Panc1 (cell line): ENCODE measurements around the gene CFAP97D2. TPM values are rescaled to one million over a fixed set of nuclear protein-coding genes. Genes with fewer than 3 reads are reported as not detected.
"Not testable (repeated sequence)": the region's sequence is repeated elsewhere in the genome, so short reads cannot be mapped to it uniquely, and the experiment has no call there.

Experiments
- ATAC-seq: fragments of 200-7000 bp; cut with Tn5 transposase; 2 replicates; pipeline ENCODE4 v1.9.1; 2020; ENCODE audit warnings: mild to moderate bottlenecking, moderate library complexity
- BruUV-seq: library from RNA; stranded (reverse); fragments of 400-500 nt; replicated peaks from 2 replicates; lab custom pipeline; 2021; lab: Mats Ljungman, UMichigan
- CTCF ChIA-PET: fragments of 300-600 bp; sonication (Branson Sonifier 250); formaldehyde crosslinking; loops from one replicate; lab custom pipeline; 2022; ENCODE audit warnings: antibody characterized with exemption; lab: Charles Lee
- POLR2A ChIA-PET: fragments of 300-600 bp; sonication (Branson Sonifier 250); formaldehyde crosslinking; loops from one replicate; lab custom pipeline; 2022; ENCODE audit warnings: antibody characterized with exemption; lab: Charles Lee
- DNase-seq: peaks from one replicate; pipeline ENCODE4 v3.0.0-alpha.2; 2010; ENCODE audit warnings: low read depth, low spot score
- H3K27ac ChIP-seq: 2 replicates; pipeline ENCODE4 v1.5.1; 2011; ENCODE audit warnings: mild to moderate bottlenecking, low read length, inconsistent platforms
- H3K27me3 ChIP-seq: fragments of 200-500 bp; sonication (Bioruptor generic); 2 replicates; pipeline ENCODE4 v1.6.0; 2014; ENCODE audit warnings: low read length, inconsistent platforms; ENCODE audit not compliant: control insufficient read depth, insufficient read depth
- H3K36me3 ChIP-seq: fragments of 200-500 bp; sonication (Bioruptor generic); 2 replicates; pipeline ENCODE4 v1.5.1; 2014; ENCODE audit warnings: inconsistent platforms, mild to moderate bottlenecking, low read length, moderate library complexity; ENCODE audit not compliant: control insufficient read depth, insufficient read depth
- H3K4me1 ChIP-seq: 2 replicates; pipeline ENCODE4 v1.5.1; 2011; ENCODE audit warnings: inconsistent platforms, mild to moderate bottlenecking, low read length, moderate library complexity; ENCODE audit not compliant: control insufficient read depth, insufficient read depth
- H3K4me3 ChIP-seq, 2 experiments: 2 replicates each; pipeline ENCODE4 v1.5.1; 2011 to 2012; ENCODE audit warnings: low read depth in 2 of 2, low read length in 2 of 2, mild to moderate bottlenecking in 2 of 2, inconsistent platforms in 1 of 2, moderate library complexity in 1 of 2
- H3K9me3 ChIP-seq: fragments of 200-500 bp; sonication (Bioruptor generic); 2 replicates; pipeline ENCODE4 v1.5.1; 2014; ENCODE audit warnings: low read depth, mild to moderate bottlenecking, inconsistent platforms, low read length, moderate library complexity; ENCODE audit not compliant: control insufficient read depth, insufficient read depth
- CTCF ChIP-seq: fragments of 450-650 bp; IDR thresholded peaks from 2 replicates; pipeline ENCODE4 v1.5.1; 2017; ENCODE audit warnings: mild to moderate bottlenecking
- POLR2AphosphoS5 ChIP-seq: IDR thresholded peaks from 2 replicates; pipeline ENCODE4 v1.6.1; 2012; ENCODE audit warnings: mild to moderate bottlenecking, low read depth, low read length, moderate library complexity
- REST ChIP-seq, 2 experiments: IDR thresholded peaks; 2 replicates each; pipeline ENCODE4 v1.6.1; 2011 to 2012; ENCODE audit warnings: low read depth in 2 of 2, control low read depth in 1 of 2, low read length in 1 of 2, mild to moderate bottlenecking in 1 of 2, moderate library complexity in 1 of 2; ENCODE audit not compliant: insufficient read depth in 1 of 2
- SIN3A ChIP-seq: IDR thresholded peaks from 2 replicates; pipeline ENCODE4 v1.6.1; 2012; ENCODE audit warnings: low read depth, mild to moderate bottlenecking, low read length, moderate library complexity, borderline replicate concordance; ENCODE audit not compliant: insufficient read depth
- TCF7L2 ChIP-seq: IDR thresholded peaks from 2 replicates; pipeline ENCODE4 v1.6.1; 2011; ENCODE audit warnings: mild to moderate bottlenecking, low read depth, low read length, inconsistent platforms
- in situ Hi-C: cut with HindIII; loops from 2 replicates; pipeline ENCODE4 v1.10.0; 2016; ENCODE audit warnings: low sequenced_read_pairs, low pct_unique_long_range_greater_than_20kb
- intact Hi-C: fragments of 100-400 bp; cut with micrococcal nuclease; formaldehyde crosslinking; loops from one replicate; pipeline ENCODE4 v1.10.0; 2022; ENCODE audit not compliant: unreplicated experiment
- total RNA-seq: library from RNA; stranded (reverse); gene quantifications from one replicate; pipeline ENCODE4 v1.2.1, GENCODE V29; 2021; ENCODE audit not compliant: unreplicated experiment

Gene CFAP97D2
- total RNA-seq, 1 experiment from 2014 or later: not detected

GRCh38 chr13:114131583-114132418 is 47.3 kb upstream of the CFAP97D2 start:
- no TSS peak for BruUV-seq
- ChIA-PET CTCF (no interaction called here), POLR2A (no interaction called here)
- no peaks in the 10 kb centered on the region for H3K36me3 ChIP-seq
- intact Hi-C loops (no loop called here), in situ Hi-C loops (no loop called here)
- no peaks in the 10 kb centered on the region for H3K9me3 ChIP-seq
- no peaks in the 10 kb centered on the region for H3K27me3 ChIP-seq
- peak overlapping the region; percentile 95 for H3K27ac ChIP-seq
- no peak for DNase-seq
- ATAC-seq: peak; percentile 8
- peaks cover 40% of the 10 kb centered on the region for H3K4me1 ChIP-seq
- peak overlapping the region; percentile 81 to 85 for H3K4me3 ChIP-seq
- TF ChIP-seq TCF7L2 (no peak), SIN3A (0 out of 2 replicates have a peak, but pooled peaks have one; percentile 23), REST (IDR thresholded peaks at IDR 0.05; ENCODE audit: insufficient read depth in 1 of 2, low read depth in 2 of 2, low read length in 1 of 2) (no peak), CTCF (no peak)

GRCh38 chr13:114132419-114133121 is 46.5 kb upstream of the CFAP97D2 start, which contains the start of gene RASA3:
Gene RASA3 (minus strand): TSS chr13:114132623. CDS start chr13:114132489, 134 bp downstream.
- no peaks in the 10 kb centered on the region for H3K9me3 ChIP-seq
- DNase-seq (no peak), ATAC-seq (peak; percentile 83)
- peaks cover 32% of the 10 kb centered on the region for H3K4me1 ChIP-seq
- peak within 1 kb of the TSS; percentile 95 for H3K27ac ChIP-seq
- H3K4me3 ChIP-seq: peak within 1 kb of the TSS; percentile 81 to 85
- BruUV-seq: no TSS peak
- ChIA-PET CTCF (no interaction called here), POLR2A (no interaction called here)
- H3K36me3 ChIP-seq: no peaks in the 10 kb centered on the region
- in situ Hi-C loops (no loop called here), intact Hi-C loops (no loop called here)
- no peaks in the 10 kb centered on the region for H3K27me3 ChIP-seq
- TF ChIP-seq REST (IDR thresholded peaks at IDR 0.05; ENCODE audit: insufficient read depth in 1 of 2, low read depth in 2 of 2, low read length in 1 of 2) (no peak), TCF7L2 (no peak), POLR2AphosphoS5 (no peak), CTCF (no peak), SIN3A (no peak)

GRCh38 chr13:114133126-114133525 is 45.9 kb upstream of the CFAP97D2 start:
- BruUV-seq, CTCF ChIA-PET, in situ Hi-C loops, H3K36me3 ChIP-seq, H3K4me3 ChIP-seq, H3K9me3 ChIP-seq, H3K27ac ChIP-seq, DNase-seq, POLR2A ChIA-PET, intact Hi-C loops, ATAC-seq, H3K27me3 ChIP-seq: not testable (repeated sequence)
- H3K4me1 ChIP-seq: peaks cover 27% of the 10 kb centered on the region
